ENCODE measurements around the gene SBNO1. TPM values are rescaled to one million over a fixed set of nuclear protein-coding genes. Genes with fewer than 3 reads are reported as not detected.
"Not testable (repeated sequence)": the region's sequence is repeated elsewhere in the genome, so short reads cannot be mapped to it uniquely, and the experiment has no call there.

SBNO1 gene
- total RNA-seq, 6 experiments from 2014 or later: 11.5 to 15.7 (median 13.2) TPM

- Histone ChIP-seq H3K4me3 (no peak overlapping the region), H3K27me3 (no peaks in the 10 kb centered on the region), H3K9me3 (no peaks in the 10 kb centered on the region), H3K4me1 (peaks cover 0 to 19% (median 4%) of the 10 kb centered on the region in 4 donors), H3K36me3 (peaks cover 0 to 20% (median 9%) of the 10 kb centered on the region in 4 donors), H3K27ac (peak overlapping the region in 2 of 3 donors; percentile 10 to 49)
- DNase-seq (peak; percentile 47 to 62 (median 57)), ATAC-seq (peak; percentile 62 to 78 (median 74))
- WGBS (ENCODE audit: insufficient coverage, low coverage, low lambda C conversion rate, missing lambda C conversion rate): 38% methylated on average over 4 of the region's 13 CpGs
- TF ChIP-seq CTCF (IDR thresholded peaks at IDR 0.05): no peak
- TF ChIP-seq POLR2A (IDR thresholded peaks at IDR 0.05): no peak
- intact Hi-C loops (cut with DNase I): no loop called here
These were observed 113.9 kb downstream of the SBNO1 start for GRCh38 chr12:123250471-123251383.

- DNase-seq, H3K9me3 ChIP-seq, H3K4me3 ChIP-seq, H3K36me3 ChIP-seq, H3K27ac ChIP-seq, H3K27me3 ChIP-seq: not testable (repeated sequence)
- ATAC-seq: peak in 2 of 4 donors; percentile 12 to 48
- WGBS (ENCODE audit: insufficient coverage, low coverage, low lambda C conversion rate, missing lambda C conversion rate): no CpG with 5 or more reads among the region's 26 CpGs
- peaks cover 0 to 19% (median 4%) of the 10 kb centered on the region in 4 donors for H3K4me1 ChIP-seq
- intact Hi-C loops (cut with DNase I): loop anchor here in 1 of 2 donors (10.0 kb wide), 1 partner anchor 254 kb away; no protein-coding TSS in a partner anchor
These were observed 115.5 kb downstream of the SBNO1 start for GRCh38 chr12:123248996-123249741.

- H3K4me1 ChIP-seq: peaks cover 0 to 19% (median 4%) of the 10 kb centered on the region in 4 donors
- DNase-seq, H3K27me3 ChIP-seq, H3K4me3 ChIP-seq, H3K27ac ChIP-seq, H3K9me3 ChIP-seq, H3K36me3 ChIP-seq, ATAC-seq: not testable (repeated sequence)
- intact Hi-C loops (cut with DNase I): loop anchor here in 1 of 2 donors (10.0 kb wide), 1 partner anchor 253 kb away; no protein-coding TSS in a partner anchor
- WGBS (ENCODE audit: insufficient coverage, low coverage, low lambda C conversion rate, missing lambda C conversion rate): 92% methylated on average over 2 of the region's 2 CpGs
These were observed 116.5 kb downstream of the SBNO1 start for GRCh38 chr12:123248129-123248528.

GRCh38 chr12:123245678-123246077 is 119.0 kb downstream of the SBNO1 start:
- TF ChIP-seq POLR2A (IDR thresholded peaks at IDR 0.05): no peak
- no peak for TF ChIP-seq CTCF (IDR thresholded peaks at IDR 0.05)
- intact Hi-C loops (cut with DNase I): loop anchor here in 1 of 2 donors (10.0 kb wide), 1 partner anchor 251 kb away; no protein-coding TSS in a partner anchor

GRCh38 chr12:123243671-123244262 is 120.9 kb downstream of the SBNO1 start:
- ATAC-seq (peak in 1 of 4 donors; percentile 10), DNase-seq (no peak)
- 64% methylated on average over 5 of the region's 7 CpGs for WGBS (ENCODE audit: insufficient coverage, low coverage, low lambda C conversion rate, missing lambda C conversion rate)
- no peak overlapping the region for H3K27ac ChIP-seq
- no peaks in the 10 kb centered on the region for H3K9me3 ChIP-seq
- H3K4me3 ChIP-seq: no peak overlapping the region
- no peak for TF ChIP-seq CTCF (IDR thresholded peaks at IDR 0.05)
- no peak for TF ChIP-seq POLR2A (IDR thresholded peaks at IDR 0.05)
- no peaks in the 10 kb centered on the region for H3K27me3 ChIP-seq
- peaks cover 0 to 3% (median 0%) of the 10 kb centered on the region in 4 donors for H3K36me3 ChIP-seq
- intact Hi-C loops (cut with DNase I): loop anchor here in 1 of 2 donors (10.0 kb wide), 1 partner anchor 249 kb away; no protein-coding TSS in a partner anchor
- H3K4me1 ChIP-seq: peaks cover 0 to 8% (median 0%) of the 10 kb centered on the region in 4 donors

More at GRCh38 chr12:123245678-123246077, 119.0 kb downstream of the SBNO1 start:
- Histone ChIP-seq H3K36me3 (peaks cover 0 to 1% (median 0%) of the 10 kb centered on the region in 4 donors), H3K27me3 (no peaks in the 10 kb centered on the region), H3K27ac (no peak overlapping the region), H3K4me3 (no peak overlapping the region), H3K4me1 (peaks cover 0 to 16% (median 0%) of the 10 kb centered on the region in 4 donors), H3K9me3 (no peaks in the 10 kb centered on the region)
- DNase-seq (no peak), ATAC-seq (no peak)
- WGBS (ENCODE audit: insufficient coverage, low coverage, low lambda C conversion rate, missing lambda C conversion rate): 76% methylated on average over 3 of the region's 3 CpGs

Data from right lobe of liver (tissue), 6 donors.